PFSK-1 (cell line): Measurements from ENCODE around the gene GJB4.

Experiments used
- FOXP2 ChIP-seq: optimal IDR thresholded peaks from 2 replicates; pipeline ENCODE3; 2011; ENCODE audit warnings: borderline replicate concordance, control low read depth, inconsistent platforms; ENCODE audit not compliant: insufficient read depth; ENCODE audit errors: extremely low read length, extremely low read depth
- POLR2AphosphoS5 ChIP-seq: IDR thresholded peaks from 2 replicates; pipeline ENCODE4 v1.6.1; 2012; ENCODE audit warnings: low read depth, mild to moderate bottlenecking, control low read depth, low read length, moderate library complexity
- SIN3A ChIP-seq: IDR thresholded peaks from 2 replicates; pipeline ENCODE4 v1.6.1; 2012; ENCODE audit warnings: mild to moderate bottlenecking, low read length, moderate library complexity, borderline replicate concordance; ENCODE audit not compliant: insufficient read depth
- TAF1 ChIP-seq: IDR thresholded peaks from 2 replicates; pipeline ENCODE4 v1.6.1; 2012; ENCODE audit warnings: low read length, control low read depth, borderline replicate concordance; ENCODE audit not compliant: insufficient read depth
- TF ChIP-seq, protein P1 (sequence below), 2 experiments: IDR thresholded peaks; 2 replicates each; pipeline versions ENCODE4 v1.6.1 to v1.8.0; 2011 to 2012; ENCODE audit warnings: low read depth in 2 of 2, low read length in 2 of 2, control low read depth in 1 of 2, inconsistent platforms in 1 of 2, mild to moderate bottlenecking in 1 of 2, moderate library complexity in 1 of 2; ENCODE audit not compliant: insufficient read depth in 1 of 2

GJB4 gene

DNA sequence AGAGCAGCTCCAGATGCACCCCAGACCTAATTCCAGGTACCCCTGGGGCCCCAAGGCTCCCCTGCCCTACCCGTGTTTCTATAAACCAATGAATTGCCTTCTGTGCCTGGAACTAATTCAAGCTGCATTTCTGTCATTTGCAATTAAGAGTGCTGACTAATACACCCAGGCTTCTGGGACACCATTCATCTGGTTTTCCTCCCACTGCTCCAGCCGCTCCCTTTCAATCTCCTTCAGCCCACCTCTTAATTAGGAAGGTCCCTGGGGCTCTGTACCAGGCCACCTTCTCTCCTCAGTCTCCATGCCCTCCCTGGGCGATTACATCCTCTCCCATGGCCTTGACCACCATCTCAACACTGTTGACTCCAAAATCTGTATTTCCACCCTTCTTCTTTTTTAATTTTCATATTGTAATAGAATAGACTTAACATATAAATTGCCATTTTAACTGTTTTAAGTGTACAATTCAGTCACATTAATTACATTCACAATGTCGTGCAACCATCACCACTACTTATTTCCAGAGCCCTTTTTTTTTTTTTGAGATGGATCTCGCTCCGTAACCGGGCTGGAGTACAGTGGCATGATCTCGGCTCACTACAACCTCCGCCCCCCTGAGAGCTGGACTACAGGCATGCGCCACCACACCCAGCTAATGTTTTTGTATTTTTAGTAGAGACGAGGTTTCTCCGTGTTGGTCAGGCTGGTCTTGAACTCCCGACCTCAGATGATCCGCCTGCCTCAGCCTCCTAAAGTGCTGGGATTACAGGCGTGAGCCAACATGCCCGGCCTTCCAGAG lies 12.2 kb downstream of the GJB4 start:
- TF ChIP-seq POLR2AphosphoS5: no peak
- TF ChIP-seq SIN3A: no peak
- TF ChIP-seq TAF1: no peak
- TF ChIP-seq, protein P1, sequence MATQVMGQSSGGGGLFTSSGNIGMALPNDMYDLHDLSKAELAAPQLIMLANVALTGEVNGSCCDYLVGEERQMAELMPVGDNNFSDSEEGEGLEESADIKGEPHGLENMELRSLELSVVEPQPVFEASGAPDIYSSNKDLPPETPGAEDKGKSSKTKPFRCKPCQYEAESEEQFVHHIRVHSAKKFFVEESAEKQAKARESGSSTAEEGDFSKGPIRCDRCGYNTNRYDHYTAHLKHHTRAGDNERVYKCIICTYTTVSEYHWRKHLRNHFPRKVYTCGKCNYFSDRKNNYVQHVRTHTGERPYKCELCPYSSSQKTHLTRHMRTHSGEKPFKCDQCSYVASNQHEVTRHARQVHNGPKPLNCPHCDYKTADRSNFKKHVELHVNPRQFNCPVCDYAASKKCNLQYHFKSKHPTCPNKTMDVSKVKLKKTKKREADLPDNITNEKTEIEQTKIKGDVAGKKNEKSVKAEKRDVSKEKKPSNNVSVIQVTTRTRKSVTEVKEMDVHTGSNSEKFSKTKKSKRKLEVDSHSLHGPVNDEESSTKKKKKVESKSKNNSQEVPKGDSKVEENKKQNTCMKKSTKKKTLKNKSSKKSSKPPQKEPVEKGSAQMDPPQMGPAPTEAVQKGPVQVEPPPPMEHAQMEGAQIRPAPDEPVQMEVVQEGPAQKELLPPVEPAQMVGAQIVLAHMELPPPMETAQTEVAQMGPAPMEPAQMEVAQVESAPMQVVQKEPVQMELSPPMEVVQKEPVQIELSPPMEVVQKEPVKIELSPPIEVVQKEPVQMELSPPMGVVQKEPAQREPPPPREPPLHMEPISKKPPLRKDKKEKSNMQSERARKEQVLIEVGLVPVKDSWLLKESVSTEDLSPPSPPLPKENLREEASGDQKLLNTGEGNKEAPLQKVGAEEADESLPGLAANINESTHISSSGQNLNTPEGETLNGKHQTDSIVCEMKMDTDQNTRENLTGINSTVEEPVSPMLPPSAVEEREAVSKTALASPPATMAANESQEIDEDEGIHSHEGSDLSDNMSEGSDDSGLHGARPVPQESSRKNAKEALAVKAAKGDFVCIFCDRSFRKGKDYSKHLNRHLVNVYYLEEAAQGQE (IDR thresholded peaks at IDR 0.05; ENCODE audit: insufficient read depth in 1 of 2, low read depth in 2 of 2, low read length in 2 of 2): no peak
- TF ChIP-seq FOXP2: no peak

DNA sequence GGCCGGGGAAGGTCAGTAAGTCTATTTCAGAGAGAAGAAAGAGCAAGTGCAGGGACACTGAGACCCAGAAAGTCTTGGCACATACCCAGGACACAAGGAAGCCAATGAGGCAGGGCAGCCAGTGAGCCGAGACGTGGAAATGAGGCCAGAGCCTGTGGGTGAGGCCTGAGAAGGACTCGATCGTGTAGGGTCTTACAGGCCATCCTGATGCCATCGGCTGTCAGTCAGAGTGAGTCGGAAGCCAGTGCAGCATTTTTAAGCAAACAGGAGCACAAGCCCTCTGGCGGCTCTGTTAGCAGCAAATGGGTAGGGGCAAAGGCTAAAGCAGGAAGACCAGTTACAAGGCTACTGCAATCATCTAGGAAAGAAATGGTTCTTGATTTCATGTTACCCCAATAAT lies 15.4 kb downstream of the GJB4 start:
- TF ChIP-seq TAF1 (no peak), SIN3A (no peak), FOXP2 (no peak)
- TF ChIP-seq, protein P1 (IDR thresholded peaks at IDR 0.05; ENCODE audit: insufficient read depth in 1 of 2, low read depth in 2 of 2, low read length in 2 of 2): no peak

DNA sequence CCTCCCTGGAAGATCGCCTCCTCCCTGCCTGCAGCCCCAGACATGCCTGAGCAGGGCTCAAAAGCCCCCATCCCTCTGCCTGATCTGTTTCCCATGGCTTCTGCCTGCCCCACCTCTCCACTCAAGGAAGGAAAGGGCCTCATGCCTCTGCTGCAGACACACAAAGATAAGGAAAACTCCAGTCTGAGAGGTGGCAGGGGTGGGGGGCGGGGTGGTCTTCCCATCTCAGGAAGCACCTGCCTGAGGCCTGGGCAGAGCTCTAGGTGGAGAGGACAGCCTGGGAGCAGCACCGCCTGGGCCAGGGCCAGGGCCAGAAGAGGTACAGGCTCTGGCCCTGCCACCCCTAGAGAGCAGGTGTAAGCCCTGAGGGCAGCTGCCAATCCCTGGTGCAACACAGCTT lies 17.4 kb downstream of the GJB4 start:
- TF ChIP-seq, protein P1 (IDR thresholded peaks at IDR 0.05; ENCODE audit: insufficient read depth in 1 of 2, low read depth in 2 of 2, low read length in 2 of 2): no peak
- TF ChIP-seq FOXP2 (no peak), POLR2AphosphoS5 (no peak), TAF1 (no peak), SIN3A (no peak)

DNA sequence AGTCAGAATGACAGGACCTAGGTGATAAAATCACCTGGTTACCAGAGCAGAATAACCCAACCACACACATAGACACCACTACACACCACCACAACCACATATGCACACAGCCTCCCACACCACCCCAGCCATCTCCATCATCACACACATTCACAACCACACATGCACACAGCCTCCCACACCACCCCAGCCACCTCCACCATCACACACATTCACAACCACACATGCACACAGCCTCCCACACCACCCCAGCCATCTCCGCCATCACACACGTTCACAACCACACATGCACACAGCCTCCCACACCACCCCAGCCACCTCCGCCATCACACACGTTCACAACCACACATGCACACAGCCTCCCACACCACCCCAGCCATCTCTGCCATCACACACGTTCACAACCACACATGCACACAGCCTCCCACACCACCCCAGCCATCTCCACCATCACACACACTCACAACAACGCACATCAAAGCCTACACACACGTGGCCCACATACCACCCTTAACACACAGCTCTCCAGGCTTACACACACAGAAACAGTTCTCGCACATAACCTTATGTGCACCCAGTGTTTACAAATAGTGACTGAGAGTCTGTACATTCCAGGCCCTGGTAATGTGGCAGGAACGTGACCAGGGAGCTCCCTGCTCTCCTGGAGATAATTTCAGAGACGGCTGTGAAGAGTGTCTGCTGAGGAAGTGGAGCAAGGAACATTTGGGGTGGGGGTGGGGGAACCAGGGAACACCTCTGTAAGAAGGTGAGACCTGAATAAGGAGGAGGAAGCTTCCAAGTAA lies 18.2 kb downstream of the GJB4 start:
- TF ChIP-seq POLR2AphosphoS5 (no peak), TAF1 (no peak), SIN3A (no peak), FOXP2 (no peak)
- TF ChIP-seq, protein P1 (IDR thresholded peaks at IDR 0.05; ENCODE audit: insufficient read depth in 1 of 2, low read depth in 2 of 2, low read length in 2 of 2): no peak
